Measurements from ENCODE around the gene MED27. TPM values are rescaled to one million over a fixed set of nuclear protein-coding genes. Genes with fewer than 3 reads are reported as not detected.

MED27 gene
- total RNA-seq, 3 donors from 2014 or later: 14.4 to 20.3 (median 15.8) TPM

DNA sequence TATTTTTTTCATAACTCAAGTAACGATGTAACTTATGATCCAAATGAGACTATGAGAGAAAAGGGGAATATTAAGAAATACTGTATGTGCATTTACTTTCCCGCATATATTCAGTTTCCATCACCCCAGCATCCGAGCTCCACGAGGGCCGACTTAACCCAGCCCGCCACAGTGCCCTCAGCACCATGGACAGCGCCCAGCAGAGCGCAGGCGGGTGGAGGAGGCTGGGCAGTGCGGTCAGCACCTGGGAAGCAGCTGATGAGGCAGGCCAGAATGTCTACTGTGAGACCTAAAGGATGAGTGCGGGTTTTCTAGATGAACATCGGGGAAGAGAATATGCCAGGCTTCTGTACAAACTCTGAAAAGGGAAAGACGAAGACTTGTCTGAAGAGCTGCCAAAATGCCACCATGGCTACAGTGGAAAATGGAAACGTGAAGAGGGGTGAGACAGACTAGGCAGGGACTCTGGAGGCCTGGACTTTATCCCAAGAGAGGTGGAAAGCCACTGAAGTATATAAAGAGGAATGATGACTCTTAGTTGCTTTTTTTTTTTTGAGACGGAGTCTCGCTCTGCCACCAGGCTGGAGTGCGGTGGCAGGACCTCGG lies 34.5 kb upstream of the MED27 start:
- Histone ChIP-seq H3K27ac (no peak overlapping the region), H3K27me3 (peaks cover 0 to 28% of the 10 kb centered on the region in 2 donors), H3K9me3 (no peaks in the 10 kb centered on the region), H3K4me1 (no peaks in the 10 kb centered on the region), H3K4me3 (no peak overlapping the region), H3K36me3 (no peaks in the 10 kb centered on the region)
- no peak for TF ChIP-seq POLR2AphosphoS5 (IDR thresholded peaks at IDR 0.05)
- no peak for TF ChIP-seq POLR2A (IDR thresholded peaks at IDR 0.05)
- TF ChIP-seq, protein P1, sequence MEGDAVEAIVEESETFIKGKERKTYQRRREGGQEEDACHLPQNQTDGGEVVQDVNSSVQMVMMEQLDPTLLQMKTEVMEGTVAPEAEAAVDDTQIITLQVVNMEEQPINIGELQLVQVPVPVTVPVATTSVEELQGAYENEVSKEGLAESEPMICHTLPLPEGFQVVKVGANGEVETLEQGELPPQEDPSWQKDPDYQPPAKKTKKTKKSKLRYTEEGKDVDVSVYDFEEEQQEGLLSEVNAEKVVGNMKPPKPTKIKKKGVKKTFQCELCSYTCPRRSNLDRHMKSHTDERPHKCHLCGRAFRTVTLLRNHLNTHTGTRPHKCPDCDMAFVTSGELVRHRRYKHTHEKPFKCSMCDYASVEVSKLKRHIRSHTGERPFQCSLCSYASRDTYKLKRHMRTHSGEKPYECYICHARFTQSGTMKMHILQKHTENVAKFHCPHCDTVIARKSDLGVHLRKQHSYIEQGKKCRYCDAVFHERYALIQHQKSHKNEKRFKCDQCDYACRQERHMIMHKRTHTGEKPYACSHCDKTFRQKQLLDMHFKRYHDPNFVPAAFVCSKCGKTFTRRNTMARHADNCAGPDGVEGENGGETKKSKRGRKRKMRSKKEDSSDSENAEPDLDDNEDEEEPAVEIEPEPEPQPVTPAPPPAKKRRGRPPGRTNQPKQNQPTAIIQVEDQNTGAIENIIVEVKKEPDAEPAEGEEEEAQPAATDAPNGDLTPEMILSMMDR (IDR thresholded peaks at IDR 0.05): no peak
- peak in 1 of 2 donors; percentile 69 for DNase-seq (ENCODE audit: low spot score in 2 of 2)
- intact Hi-C loops (cut with DNase I; ENCODE audit: low total_unique reads): no loop called here

DNA sequence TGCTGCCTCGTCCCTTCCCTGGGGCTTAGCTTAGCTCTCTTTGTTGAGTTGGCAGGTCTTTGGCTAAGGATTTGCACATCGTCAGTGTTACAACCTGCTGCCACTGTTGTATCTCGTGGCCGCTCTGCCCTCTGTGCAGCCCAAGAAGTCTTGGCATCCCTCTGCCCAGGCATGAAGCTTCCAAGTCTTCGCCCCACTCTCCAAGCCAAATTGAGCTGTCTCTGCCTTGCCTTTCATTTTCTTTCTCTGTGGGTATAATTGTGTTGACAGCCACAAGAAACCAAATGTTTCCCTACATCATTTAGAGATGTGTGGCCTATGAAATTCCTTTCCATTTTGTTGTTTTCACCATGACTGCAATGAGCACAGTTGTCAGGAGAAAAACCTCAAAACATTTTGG lies 29.6 kb upstream of the MED27 start:
- Histone ChIP-seq H3K9me3 (no peaks in the 10 kb centered on the region), H3K4me1 (no peaks in the 10 kb centered on the region), H3K36me3 (no peaks in the 10 kb centered on the region), H3K4me3 (no peak overlapping the region), H3K27ac (no peak overlapping the region), H3K27me3 (peaks cover 0 to 22% of the 10 kb centered on the region in 2 donors)
- no peak for TF ChIP-seq POLR2AphosphoS5 (IDR thresholded peaks at IDR 0.05)
- TF ChIP-seq POLR2A (IDR thresholded peaks at IDR 0.05): no peak
- TF ChIP-seq, protein P1 (IDR thresholded peaks at IDR 0.05): no peak
- no peak for DNase-seq (ENCODE audit: low spot score in 2 of 2)
- intact Hi-C loops (cut with DNase I; ENCODE audit: low total_unique reads): no loop called here

DNA sequence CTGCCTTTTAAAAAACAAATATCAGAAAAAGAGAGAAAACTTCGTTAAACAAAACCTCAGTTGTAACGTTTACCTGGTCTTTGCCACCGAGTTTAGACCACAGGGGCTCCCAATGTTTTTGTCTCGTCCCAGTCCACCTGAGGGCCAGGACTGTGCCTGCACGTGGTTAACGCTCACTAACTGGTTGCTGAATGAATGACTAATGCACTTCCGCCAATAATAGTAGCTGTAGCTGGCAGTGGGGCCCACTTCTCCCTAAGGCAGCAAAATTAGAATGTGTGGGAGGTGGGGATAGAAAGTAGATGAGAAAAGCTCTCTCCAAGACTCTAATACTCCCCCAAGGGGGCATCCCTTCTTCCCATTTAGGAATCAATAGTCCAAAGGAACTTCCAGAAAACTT lies 29.1 kb upstream of the MED27 start:
- TF ChIP-seq POLR2A (IDR thresholded peaks at IDR 0.05) (no peak), POLR2AphosphoS5 (IDR thresholded peaks at IDR 0.05) (no peak)
- TF ChIP-seq, protein P1 (IDR thresholded peaks at IDR 0.05): no peak
- Histone ChIP-seq H3K27me3 (peaks cover 0 to 25% of the 10 kb centered on the region in 2 donors), H3K4me3 (no peak overlapping the region), H3K36me3 (no peaks in the 10 kb centered on the region), H3K4me1 (no peaks in the 10 kb centered on the region), H3K27ac (no peak overlapping the region), H3K9me3 (no peaks in the 10 kb centered on the region)
- no peak for DNase-seq (ENCODE audit: low spot score in 2 of 2)
- intact Hi-C loops (cut with DNase I; ENCODE audit: low total_unique reads): no loop called here

DNA sequence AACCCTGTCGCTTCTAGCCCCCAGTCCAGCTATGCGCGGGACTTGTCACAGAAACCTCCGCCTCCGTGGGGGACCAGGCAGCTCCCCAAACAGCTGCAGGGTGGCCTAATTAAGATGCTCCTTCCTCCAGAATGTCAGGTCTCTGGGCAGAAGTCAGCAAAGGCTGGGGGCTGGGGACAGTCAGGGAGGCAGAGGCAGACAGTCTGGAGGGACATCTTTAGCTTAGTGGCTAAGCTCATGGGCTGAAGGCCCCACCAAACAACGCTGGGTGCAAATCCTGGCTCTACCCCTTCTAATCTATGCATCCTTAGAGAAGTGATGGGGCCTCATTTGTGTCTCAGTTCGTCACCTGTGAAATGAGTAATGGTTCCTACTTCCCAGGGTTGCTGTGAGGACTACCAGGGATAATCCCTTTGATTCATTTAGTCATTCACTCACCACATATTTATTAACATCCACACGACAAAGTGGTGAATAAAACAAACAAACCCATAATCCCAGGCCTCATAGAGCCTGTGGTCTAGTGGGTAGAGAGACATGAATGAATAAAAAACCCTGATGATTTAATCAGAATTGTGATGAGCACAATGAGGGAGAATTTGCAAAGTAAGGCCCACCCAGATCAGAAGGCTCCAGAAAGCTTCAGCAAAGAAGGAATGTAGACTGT lies 20.2 kb upstream of the MED27 start:
- TF ChIP-seq POLR2AphosphoS5 (IDR thresholded peaks at IDR 0.05): no peak
- intact Hi-C loops (cut with DNase I; ENCODE audit: low total_unique reads): no loop called here

DNA sequence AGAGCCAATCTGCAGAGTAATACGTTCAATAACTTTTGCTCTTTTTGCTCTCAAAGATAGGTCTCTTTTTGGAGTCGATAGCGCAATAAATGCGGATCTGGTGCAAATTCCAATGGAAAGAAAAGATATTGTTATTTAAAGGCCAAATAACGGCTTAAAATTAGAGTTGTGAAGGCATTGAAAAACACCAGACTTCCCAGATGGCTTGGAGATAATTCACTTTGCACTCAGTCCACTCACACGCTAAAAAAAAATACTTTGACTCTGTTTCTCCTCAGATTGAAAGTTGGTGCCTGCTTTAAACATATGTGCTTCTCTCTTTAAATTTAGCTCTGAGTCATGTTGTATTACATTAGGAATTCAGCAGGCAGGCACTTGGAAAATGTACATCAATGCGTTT lies 19.5 kb upstream of the MED27 start:
- H3K4me1 ChIP-seq: no peaks in the 10 kb centered on the region
- TF ChIP-seq POLR2AphosphoS5 (IDR thresholded peaks at IDR 0.05) (no peak), POLR2A (IDR thresholded peaks at IDR 0.05) (no peak)
- TF ChIP-seq, protein P1 (IDR thresholded peaks at IDR 0.05): no peak
- no peaks in the 10 kb centered on the region for H3K36me3 ChIP-seq
- peaks cover 0 to 13% of the 10 kb centered on the region in 2 donors for H3K27me3 ChIP-seq
- intact Hi-C loops (cut with DNase I; ENCODE audit: low total_unique reads): no loop called here
- H3K4me3 ChIP-seq: no peak overlapping the region
- peaks cover 0 to 6% of the 10 kb centered on the region in 2 donors for H3K9me3 ChIP-seq
- DNase-seq (ENCODE audit: low spot score in 2 of 2): no peak
- H3K27ac ChIP-seq: no peak overlapping the region

More for the DNA sequence above, 20.2 kb upstream of the MED27 start:
- Histone ChIP-seq H3K36me3 (no peaks in the 10 kb centered on the region), H3K27ac (no peak overlapping the region), H3K27me3 (peaks cover 0 to 19% of the 10 kb centered on the region in 2 donors), H3K4me1 (no peaks in the 10 kb centered on the region), H3K4me3 (no peak overlapping the region), H3K9me3 (peaks cover 0 to 6% of the 10 kb centered on the region in 2 donors)
- no peak for DNase-seq (ENCODE audit: low spot score in 2 of 2)
